Measurements from ENCODE around the gene ZNF236. TPM values are rescaled to one million over a fixed set of nuclear protein-coding genes. Genes with fewer than 3 reads are reported as not detected.

The ZNF236 gene
- total and polyA plus RNA-seq, 2 of the 8 experiments (the other 6 are each of a cell fraction or from before 2014, with no cell fraction given), result 6.7 to 14.5 TPM

DNA sequence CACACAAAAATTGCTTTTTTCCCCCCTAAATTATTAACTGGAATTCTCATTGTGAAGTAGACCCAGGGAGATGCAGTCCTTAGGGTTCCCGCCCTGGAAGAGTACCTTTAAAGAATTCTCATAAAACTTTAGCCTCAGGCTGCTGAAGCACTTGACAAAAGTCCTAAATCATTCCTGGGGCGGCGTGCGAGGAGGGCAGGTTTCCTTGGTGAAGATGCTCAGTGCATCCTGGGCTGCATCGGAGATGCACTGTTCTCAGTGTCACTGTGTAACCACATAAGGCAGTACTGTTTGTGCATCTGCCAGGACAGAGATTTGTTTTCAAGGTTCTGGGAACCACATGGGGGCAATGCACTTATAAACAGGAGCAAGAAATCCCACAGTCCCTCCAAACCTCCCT, 62.6 kb downstream of the ZNF236 start:
- Histone ChIP-seq H3K18ac (ENCODE audit: extremely low read depth, low read length) (no peak overlapping the region), H3K36me3 (ENCODE audit: control insufficient read depth in 2 of 4, insufficient read depth in 4 of 4, low read length in 3 of 4) (peaks cover 0 to 31% (median 10%) of the 10 kb centered on the region in 4 experiments; a peak in 6 of 8 replicates), H2BK12ac (ENCODE audit: low read depth, low read length) (no peak overlapping the region), H3K23ac (ENCODE audit: insufficient read length) (no peak overlapping the region), H3K14ac (ENCODE audit: insufficient read length) (no peak overlapping the region), H3K9ac (replicated peaks in 1 of 4; ENCODE audit: extremely low read depth in 1 of 4, low read depth in 3 of 4, low read length in 3 of 4) (no peak overlapping the region), H2AFZ (ENCODE audit: low read length) (no peak overlapping the region), H2AK5ac (ENCODE audit: low read depth, low read length) (no peak overlapping the region), H2BK5ac (ENCODE audit: low read depth, low read length) (no peak overlapping the region), H4K91ac (replicated peaks; ENCODE audit: insufficient read length, low read length) (no peak overlapping the region), H3K4me1 (replicated peaks in 1 of 4; ENCODE audit: control insufficient read depth in 3 of 4, insufficient read depth in 4 of 4, low read length in 3 of 4) (no peaks in the 10 kb centered on the region), H4K20me1 (replicated peaks in 1 of 2; ENCODE audit: control insufficient read depth in 1 of 2, insufficient read depth in 2 of 2, low read length in 2 of 2) (no peaks in the 10 kb centered on the region), H3K27me3 (replicated peaks in 1 of 4; ENCODE audit: control insufficient read depth in 3 of 4, extremely low read depth in 1 of 4, insufficient read depth in 3 of 4, low read length in 3 of 4) (no peaks in the 10 kb centered on the region), H2BK120ac (replicated peaks; ENCODE audit: low read depth, low read length) (no peak overlapping the region), H4K5ac (ENCODE audit: insufficient read length, low read depth, low read length) (no peak overlapping the region), H3K27ac (ENCODE audit: low read depth, low read length) (no peak overlapping the region), H3K23me2 (ENCODE audit: low read depth, low read length) (no peaks in the 10 kb centered on the region), H3K79me1 (ENCODE audit: low read depth, low read length) (peaks cover 2% of the 10 kb centered on the region; the same call in 1 of the 2 replicates), H3K4me3 (ENCODE audit: extremely low read depth in 1 of 4, insufficient read depth in 2 of 4, low read depth in 3 of 4, low read length in 4 of 4) (no peak overlapping the region), H4K8ac (ENCODE audit: extremely low read depth, insufficient read depth, low read length) (no peak overlapping the region), H3K4ac (replicated peaks; ENCODE audit: insufficient read length, low read depth, low read length) (no peak overlapping the region), H3K56ac (replicated peaks; ENCODE audit: insufficient read length, low read depth, low read length) (no peak overlapping the region), H3K4me2 (ENCODE audit: insufficient read depth in 1 of 2, low read depth in 2 of 2, low read length in 2 of 2) (no peak overlapping the region), H3K9me3 (ENCODE audit: insufficient read depth in 2 of 2, low read depth in 1 of 2, low read length in 1 of 2) (no peaks in the 10 kb centered on the region), H2BK20ac (ENCODE audit: low read length) (no peak overlapping the region), H2BK15ac (ENCODE audit: low read length) (no peak overlapping the region), H3K79me2 (ENCODE audit: control insufficient read depth in 1 of 2, insufficient read depth in 2 of 2, low read length in 2 of 2) (no peaks in the 10 kb centered on the region)
- 94% methylated on average over 5 of the region's 5 CpGs; no CpG with 5 or more reads in 1 of the 2 experiments for WGBS, 2 experiments (ENCODE audit: extremely low coverage in 1 of 2, insufficient coverage in 1 of 2, insufficient read length in 1 of 2, insufficient replicate concordance in 2 of 2, low coverage in 1 of 2, low lambda C conversion rate in 2 of 2, missing lambda C conversion rate in 1 of 2)
- DNase-seq (ENCODE audit: low read depth in 1 of 2, low spot score in 2 of 2) (no peak), FAIRE-seq (no peak)
- ChIA-PET CTCF (ENCODE audit: partially characterized antibody) (no interaction called here), POLR2A (ENCODE audit: partially characterized antibody) (no interaction called here)
- TF ChIP-seq TCF12 (IDR thresholded peaks at IDR 0.05; ENCODE audit: low read depth, low read length), result no peak
- no peak for TF ChIP-seq SIRT6 (IDR thresholded peaks at IDR 0.05; ENCODE audit: low read length)
- no peak for TF ChIP-seq PHF8 (conservative IDR thresholded peaks at IDR 0.05; ENCODE audit: low read depth, low read length)
- TF ChIP-seq CHD2 (IDR thresholded peaks at IDR 0.05; ENCODE audit: low read length), result no peak
- TF ChIP-seq BCL11A (IDR thresholded peaks at IDR 0.05; ENCODE audit: low read depth in 2 of 2, low read length in 2 of 2), result no peak
- no peak for TF ChIP-seq YY1 (IDR thresholded peaks at IDR 0.05; ENCODE audit: low read depth, low read length)
- no peak for TF ChIP-seq BRCA1 (IDR thresholded peaks at IDR 0.05; ENCODE audit: low read depth, low read length)
- no peak for TF ChIP-seq TEAD4 (IDR thresholded peaks at IDR 0.05; ENCODE audit: low read depth, low read length)
- TF ChIP-seq EP300 (IDR thresholded peaks at IDR 0.05; ENCODE audit: borderline replicate concordance in 1 of 2, low read depth in 2 of 2, low read length in 2 of 2), result no peak
- TF ChIP-seq TAF7 (optimal IDR thresholded peaks at IDR 0.05; ENCODE audit: borderline replicate concordance, low read depth, low read length), result no peak
- TF ChIP-seq RBBP5 (IDR thresholded peaks at IDR 0.05; ENCODE audit: borderline replicate concordance, low read depth, low read length), result no peak
- TF ChIP-seq CEBPB (IDR thresholded peaks at IDR 0.05; ENCODE audit: low read depth, low read length), result no peak
- no peak for TF ChIP-seq MAFK (IDR thresholded peaks at IDR 0.05; ENCODE audit: low read depth, low read length)
- TF ChIP-seq, protein P1, sequence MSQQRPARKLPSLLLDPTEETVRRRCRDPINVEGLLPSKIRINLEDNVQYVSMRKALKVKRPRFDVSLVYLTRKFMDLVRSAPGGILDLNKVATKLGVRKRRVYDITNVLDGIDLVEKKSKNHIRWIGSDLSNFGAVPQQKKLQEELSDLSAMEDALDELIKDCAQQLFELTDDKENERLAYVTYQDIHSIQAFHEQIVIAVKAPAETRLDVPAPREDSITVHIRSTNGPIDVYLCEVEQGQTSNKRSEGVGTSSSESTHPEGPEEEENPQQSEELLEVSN (IDR thresholded peaks at IDR 0.05), result no peak
- TF ChIP-seq SAP30 (IDR thresholded peaks at IDR 0.05; ENCODE audit: insufficient read depth, insufficient replicate concordance, low read length), result no peak

Measured in H1 (cell line).